UCSD-AML1 (cell line): ENCODE results near the gene ATF5.
"Not testable (repeated sequence)": the region's sequence is repeated elsewhere in the genome, so short reads cannot be mapped to it uniquely, and the experiment has no call there.

ENCODE experiments used
- DNase-seq: peaks from one replicate; lab custom pipeline; 2025; ENCODE audit not compliant: unreplicated experiment; lab: John Stamatoyannopoulos, UW

ATF5 gene

DNA sequence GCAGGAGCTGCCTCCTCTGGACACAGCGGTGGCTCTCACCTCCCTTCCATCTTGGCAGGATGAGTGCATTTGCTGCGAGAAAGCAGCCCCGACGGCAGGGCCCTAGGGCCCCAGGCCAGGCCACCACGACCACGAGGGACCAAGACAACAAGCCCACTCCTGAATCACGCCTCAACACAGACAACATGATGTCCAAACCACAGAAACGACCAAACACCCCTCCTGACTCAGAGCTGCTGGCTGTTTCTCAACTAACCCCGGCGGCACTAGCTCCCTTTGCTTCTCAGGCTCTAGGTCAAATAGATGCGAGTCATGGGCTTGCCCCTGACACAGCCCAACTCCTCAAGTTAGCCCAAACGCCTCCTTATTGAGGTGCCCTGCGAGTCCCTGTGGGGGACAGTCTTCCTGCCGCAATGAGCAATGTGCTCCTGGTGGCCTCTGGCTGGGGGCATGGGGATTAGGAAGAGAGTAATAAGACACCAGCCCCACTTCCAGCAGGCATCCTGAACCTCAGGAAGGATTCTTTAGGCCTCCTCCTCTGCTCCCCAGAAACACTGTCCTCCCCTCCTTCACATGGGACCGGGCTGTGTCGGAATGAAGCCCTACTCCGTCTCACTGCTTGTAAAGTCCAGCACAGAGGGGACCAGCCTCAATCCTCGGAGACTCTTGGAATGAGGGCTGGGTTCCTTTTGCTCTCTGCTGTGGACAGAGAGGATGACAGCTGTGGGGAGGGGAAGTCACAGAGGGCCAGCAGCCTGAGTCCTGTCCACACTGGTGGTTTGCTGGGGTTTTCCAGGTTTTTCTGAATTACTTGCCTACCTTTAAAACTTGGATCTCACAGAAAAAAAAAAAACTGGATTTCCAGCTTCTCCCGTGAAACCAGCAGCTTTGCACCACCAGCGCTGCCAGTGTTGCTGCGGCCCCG, 6.9 kb upstream of the ATF5 start:
- DNase-seq, result no peak

DNA sequence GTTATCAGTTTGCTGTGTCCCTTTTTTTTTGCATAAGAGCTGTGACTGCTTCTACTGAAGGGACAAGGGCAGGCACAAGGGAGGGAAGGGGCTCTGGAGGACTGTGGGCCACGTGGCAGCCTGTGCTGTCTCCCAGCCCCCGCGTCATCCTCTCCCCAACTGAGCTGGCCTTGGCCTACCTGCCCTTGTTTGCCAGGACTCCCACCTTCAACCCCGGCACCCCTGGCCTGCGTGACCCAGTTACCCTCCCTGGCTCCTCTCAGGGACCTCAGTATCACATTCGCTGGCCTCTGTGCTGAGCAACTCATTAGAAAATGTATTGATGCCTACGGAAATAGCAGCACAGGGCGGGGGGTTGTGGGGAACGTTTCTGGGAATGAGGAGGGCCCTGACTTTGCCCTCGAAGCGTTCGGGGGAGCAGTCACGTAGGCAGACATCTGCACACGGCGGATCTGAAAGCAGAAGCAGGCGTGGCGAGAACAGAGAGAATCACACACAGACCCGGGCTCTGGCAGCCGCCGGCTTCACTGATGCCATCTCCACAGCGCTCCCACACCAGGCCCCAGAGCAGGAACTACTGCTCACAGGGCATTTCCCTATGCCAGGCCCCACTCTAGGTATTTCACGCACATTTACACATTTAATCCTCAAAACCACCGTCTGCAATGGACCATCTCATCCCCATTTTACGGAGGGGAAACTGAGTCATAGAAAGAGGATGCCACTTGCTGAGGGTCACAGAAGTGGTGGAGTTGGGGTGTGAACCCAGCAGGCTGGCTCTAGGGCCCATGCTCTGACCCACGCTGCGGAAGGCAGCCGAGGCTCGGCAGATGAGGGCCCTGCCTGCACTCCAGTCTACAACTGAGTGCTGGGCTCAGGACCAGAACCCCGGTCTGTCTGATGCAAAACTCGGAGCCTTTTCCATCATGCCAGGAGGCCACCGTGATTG, 5.7 kb upstream of the ATF5 start:
- DNase-seq, result no peak

DNA sequence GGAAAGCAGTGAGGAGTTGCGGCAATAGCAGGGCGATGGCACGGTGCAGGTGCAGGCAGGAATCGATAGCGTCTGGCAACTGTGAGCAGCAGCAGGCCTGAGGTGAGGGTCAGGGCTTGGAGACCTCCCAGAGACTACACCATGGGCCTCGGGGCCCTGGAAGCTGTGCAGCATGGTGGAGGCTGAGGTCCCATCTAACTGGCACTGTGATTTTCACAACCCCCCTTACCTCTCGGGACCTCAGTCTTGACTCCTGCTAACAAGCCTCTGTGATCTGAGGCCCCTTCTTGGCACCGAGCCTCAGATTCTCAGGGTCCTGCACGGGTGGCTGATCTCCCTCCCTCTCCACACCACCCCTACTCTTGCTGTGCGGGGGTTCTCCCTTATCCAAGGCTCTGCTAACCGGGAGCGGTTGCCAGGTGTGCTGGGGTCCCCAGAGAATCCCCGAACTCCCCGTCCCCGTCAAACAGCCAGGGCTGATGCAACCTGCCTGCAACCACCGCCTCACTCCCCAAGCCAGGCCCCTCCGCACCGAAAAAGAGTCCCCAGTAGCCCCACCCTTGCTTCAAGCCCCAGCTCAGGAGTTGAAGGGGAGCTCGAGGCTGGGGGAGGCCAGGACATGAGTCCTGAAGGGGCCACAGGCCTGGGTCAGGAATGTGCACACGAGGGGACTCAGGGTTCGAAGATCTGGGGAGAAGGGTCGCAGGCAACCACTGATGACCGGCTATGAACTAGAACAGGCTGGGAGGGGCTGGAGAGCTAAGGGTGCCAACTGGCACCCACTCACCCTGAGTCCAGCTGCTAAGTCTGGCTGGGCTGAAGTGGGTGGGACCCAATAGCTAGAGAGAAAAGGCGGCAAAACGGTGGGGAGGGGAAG, 4.8 kb upstream of the ATF5 start:
- no peak for DNase-seq

DNA sequence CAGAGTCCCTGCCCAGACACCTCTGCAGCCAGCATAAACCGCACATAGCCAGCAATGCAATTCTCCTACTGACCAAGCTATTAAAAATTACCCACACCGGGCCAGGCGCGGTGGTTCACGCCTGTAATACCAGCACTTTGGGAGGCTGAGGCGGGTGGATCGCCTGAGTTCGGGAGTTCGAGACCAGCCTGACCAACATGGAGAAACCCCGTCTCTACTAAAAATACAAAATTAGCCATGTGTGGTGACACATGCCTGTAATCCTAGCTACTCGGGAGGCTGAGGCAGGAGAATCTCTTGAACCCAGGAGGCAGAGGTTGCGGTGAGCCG, 4.2 kb upstream of the ATF5 start:
- not testable (repeated sequence) for DNase-seq

DNA sequence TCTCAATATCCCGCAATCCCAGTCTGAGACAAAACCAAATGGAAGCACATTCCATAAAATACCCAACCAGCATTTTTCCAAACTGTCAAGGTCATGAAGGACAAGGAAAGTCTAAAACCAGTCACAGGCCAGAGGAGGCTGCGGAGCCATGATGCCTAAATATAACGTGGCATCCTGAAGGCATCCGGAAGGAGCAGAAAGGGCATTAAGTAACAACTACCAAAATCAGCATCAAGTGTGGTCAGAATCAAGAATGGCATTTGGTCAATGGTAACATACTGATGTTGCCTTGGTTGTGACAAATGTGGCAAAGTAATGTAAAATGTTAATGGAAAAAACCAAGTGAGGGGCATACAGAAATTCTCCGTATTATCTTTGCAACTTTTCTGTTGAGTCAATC, 3.5 kb upstream of the ATF5 start:
- no peak for DNase-seq

DNA sequence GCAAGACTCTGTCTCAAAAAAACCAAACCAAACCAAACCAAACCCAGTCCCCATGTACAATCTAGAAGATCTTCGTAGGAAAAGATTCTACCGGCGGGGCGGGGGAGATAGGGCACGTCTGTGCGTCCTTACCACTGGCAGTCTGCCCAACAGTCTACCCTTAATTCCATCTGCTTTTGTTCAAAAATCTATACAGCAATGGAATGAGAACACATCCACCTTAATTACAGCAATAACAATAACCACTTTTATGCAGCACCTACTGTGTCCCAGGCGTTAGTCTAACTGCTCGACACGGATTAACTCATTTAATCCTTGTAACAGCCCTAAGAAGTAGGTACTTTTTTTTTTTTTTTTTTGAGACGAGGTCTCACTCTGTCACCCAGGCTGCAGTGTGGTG, 2.5 kb upstream of the ATF5 start:
- no peak for DNase-seq

DNA sequence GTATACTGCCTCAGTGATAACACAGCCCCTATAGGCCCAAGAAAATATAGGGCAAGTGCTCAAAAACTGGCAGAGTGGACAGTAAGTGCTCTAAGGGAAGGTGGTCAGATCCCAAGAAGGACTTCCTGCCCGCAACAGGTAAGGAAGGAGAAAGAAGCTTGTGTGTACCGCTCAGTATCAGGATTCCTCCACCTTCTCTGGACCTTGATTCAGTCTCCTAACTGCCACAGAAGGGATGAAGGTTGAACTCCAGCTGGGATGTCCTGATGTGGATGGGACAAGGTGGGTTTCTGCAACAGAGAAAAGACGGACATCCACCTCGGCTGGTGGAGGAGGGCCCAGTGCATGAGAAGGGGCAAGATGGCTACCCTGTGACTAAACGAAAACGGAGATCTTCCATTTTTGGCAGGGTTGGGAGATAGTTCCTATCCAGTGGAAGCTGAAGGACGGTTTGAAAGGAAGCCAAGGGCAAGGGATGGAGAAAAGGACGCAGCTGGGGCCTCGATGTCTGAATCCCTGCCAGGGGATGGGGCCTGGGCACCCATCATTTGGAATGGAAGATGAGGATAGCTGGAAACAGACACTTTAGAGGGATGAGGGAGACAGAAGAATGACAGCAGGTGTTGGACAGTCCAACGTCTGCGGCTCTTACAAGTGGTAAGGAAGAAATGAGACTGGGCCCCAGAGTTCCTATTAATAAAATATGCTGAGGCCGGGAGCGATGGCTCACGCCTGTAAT, 1.3 kb upstream of the ATF5 start:
- no peak for DNase-seq

DNA sequence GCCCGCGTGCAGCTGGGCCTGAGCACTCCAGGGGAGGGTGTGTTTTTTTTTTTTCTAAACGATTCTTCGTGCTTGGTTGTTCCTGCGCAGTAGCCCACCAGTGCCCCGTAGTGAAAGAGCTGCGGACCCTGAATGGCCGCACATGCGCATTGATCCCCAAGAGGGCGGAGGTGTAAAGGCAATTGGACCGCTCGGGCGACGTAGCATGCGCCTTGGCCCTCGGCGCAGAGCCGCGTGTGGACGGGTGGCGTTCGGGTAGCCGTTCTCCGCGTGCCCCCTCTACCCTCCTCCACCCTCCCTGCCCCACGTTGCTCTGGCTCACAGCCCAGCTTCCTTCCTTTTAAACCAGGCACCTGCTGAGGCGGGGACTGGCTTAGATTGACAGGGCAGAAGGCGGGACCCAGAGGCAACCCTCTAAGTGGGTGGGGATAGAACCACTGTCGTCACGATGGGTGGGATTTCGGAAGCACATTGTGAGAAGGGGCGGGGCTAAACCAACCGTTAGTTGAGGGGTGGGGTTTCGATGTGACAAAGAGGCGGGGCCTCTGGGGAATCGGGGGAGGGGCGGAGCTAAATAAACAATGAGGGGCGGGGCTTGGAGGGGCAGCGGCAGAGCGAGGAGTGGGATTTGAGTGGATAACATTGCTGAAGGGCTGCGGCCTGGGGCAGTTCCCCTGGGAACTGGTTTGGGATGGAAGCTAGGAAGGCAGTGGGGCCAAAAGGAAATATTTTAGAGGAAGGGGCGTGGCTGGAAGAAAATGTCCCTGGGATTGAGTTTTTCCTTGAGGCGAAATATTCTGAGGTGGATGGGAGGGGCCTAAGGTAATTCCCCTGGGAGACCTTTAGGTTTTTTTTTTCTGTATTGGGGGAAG, 842 bp downstream of the ATF5 start:
- DNase-seq, result peak; percentile 93

DNA sequence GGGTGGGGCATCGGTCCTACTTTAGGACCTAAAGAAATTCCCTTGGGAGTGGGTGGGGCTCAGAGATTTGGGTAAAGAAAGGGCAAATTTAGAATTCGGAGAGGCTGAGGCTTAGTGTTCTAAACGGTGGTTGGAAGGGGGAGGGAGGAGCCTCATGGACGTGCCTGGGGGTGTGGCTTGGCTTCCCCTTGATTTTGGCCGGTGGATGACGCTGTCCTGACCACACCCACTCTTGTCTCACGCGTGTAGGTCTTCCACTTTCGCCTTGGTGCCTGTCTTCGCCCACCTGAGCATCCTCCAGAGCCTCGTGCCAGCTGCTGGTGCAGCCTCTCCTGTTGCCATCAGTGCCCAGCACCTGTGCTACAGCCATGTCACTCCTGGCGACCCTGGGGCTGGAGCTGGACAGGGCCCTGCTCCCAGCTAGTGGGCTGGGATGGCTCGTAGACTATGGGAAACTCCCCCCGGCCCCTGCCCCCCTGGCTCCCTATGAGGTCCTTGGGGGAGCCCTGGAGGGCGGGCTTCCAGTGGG, 1.5 kb downstream of the ATF5 start:
- DNase-seq, result no peak

DNA sequence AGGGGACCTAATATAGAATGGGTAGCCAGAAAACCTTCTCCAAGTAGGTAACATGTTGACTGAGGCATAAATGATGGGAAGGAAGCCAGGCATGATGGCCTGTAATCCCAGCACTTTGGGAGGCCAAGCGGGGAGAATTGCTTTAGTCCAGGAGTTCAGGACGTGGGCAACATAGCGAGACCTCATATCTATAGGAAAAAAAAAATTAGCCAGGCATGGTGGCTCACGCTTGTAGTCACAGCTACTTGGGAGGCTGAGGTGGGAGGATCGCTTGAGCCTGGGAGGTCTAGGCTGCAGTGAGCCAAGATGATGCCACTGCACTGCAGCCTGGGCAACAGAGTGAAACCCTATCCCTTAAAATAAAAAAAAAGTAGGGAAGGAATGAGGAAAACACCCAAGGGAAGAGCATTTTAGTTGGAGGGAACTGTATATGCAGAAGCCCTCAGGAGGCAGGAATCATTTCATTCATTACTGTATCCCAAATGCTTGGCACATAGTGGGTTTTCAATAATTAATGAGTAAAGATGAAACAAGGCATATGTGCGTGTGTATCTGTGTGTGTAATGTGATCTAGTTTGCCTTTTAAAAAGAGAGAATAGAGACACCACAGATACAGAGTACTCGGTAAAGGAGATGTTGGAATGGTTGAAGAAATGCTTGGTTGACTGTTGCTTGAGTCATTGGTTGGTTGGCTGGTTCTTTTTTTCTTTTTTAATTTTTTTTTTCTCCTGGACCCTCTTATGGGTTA, 2.5 kb downstream of the ATF5 start:
- no peak for DNase-seq

DNA sequence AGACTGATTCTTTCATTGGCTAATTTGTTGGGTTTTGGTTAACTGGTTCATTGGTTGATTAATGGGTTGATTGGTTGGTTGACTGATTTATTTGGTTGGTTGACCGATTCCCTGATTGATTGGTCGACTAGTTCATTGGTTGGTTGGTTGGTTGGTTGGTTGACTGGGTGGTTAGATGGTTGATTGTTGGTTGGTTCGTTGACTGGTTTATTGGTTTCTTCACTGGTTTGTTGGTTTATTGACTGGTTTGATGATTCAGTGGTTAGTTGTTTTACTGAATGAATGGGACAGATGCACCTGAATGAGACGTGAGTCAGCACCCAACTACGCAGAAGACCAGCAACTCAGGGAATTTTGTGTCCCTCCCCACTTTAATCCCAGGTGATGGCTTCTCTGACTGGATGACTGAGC, 3.0 kb downstream of the ATF5 start:
- no peak for DNase-seq

DNA sequence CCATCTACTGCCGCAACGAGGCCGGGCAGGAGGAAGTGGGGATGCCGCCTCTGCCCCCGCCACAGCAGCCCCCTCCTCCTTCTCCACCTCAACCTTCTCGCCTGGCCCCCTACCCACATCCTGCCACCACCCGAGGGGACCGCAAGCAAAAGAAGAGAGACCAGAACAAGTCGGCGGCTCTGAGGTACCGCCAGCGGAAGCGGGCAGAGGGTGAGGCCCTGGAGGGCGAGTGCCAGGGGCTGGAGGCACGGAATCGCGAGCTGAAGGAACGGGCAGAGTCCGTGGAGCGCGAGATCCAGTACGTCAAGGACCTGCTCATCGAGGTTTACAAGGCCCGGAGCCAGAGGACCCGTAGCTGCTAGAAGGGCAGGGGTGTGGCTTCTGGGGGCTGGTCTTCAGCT, 3.7 kb downstream of the ATF5 start:
- no peak for DNase-seq

DNA sequence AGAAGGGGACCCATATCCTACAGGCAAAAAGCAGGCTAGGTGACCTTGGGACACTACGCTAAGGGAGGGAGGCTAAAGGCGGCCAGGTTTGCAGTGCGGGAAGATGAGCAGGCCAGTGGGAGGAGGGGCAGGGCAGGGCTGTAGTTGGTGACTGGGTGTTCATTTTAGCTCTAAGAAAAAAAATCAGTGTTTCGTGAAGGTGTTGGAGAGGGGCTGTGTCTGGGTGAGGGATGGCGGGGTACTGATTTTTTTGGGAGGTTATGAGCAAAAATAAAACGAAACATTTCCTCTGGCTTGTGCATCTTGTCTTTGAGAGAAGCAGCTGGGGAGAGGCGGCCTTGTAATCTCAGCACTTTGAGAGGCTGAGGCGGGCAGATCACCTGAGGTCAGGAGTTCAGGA, 4.6 kb downstream of the ATF5 start:
- no peak for DNase-seq

DNA sequence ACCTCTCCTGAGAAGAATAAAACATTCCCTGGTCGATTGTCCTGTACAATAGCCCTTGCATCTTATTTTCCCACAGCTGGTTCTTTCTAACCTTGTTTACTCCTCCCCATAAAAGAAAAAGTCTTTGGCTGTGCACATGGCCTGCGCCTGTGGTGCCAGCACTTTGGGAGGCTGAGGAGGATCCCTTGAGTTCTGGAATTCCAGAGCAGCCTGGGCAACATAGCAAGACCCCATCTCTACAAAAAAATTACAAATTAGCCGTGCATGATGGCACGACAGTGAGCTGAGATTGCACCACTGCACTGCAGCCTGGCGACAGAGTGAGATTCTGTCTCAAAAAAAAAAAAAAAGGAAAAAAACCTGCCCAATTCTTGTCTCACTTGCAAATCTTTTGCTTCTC, 7.5 kb downstream of the ATF5 start:
- DNase-seq, result no peak

DNA sequence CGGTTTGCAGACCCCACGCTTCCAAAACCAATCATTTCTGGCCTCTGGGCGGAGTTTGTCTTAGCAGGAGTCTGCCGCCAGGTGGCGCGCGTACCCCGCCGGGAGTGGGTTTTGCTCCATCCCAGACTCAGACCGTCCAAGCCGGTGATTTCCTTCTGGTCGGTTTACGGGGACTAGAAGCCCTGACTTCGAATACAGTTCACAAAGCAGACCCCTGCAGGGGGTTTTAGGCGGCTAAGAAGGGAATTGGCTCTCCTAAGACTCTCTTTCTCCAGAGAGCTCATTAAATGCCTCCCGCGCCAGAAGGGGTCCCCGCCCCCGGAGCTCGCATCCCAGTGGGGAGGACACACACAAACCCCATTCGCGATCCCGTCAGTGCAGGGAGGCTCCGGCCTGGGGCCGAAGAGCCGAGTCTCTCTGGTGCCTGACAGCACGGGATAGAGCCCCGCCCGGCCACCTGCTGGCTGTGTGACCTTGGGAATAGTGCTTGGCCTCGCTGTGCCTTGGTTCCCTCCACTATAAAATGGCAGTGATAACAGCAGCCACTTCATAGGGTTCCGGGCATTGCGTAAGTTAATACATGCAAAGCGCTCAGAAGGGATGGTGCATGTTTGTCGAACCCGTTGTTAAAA, 8.9 kb downstream of the ATF5 start:
- DNase-seq, result peak; percentile 78

DNA sequence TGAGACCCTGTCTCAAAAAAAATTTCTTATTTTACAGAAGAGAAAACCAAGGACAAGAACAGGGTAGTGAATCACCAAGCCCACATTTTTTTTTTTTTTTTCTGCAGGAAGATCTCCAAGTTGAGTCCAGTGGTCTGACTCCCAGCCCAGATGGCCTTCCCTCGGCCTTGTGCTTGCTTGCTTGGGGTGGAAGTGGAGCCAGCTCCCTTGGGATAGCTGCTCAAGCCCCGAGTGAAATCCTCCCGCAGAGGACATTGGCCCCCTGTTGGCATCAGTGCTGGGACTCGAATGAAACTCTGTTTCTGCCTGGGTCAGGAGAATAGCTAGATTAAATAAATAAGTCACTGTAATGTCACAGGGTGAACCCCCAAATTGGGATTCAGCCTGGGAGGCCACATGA, 9.7 kb downstream of the ATF5 start:
- no peak for DNase-seq

DNA sequence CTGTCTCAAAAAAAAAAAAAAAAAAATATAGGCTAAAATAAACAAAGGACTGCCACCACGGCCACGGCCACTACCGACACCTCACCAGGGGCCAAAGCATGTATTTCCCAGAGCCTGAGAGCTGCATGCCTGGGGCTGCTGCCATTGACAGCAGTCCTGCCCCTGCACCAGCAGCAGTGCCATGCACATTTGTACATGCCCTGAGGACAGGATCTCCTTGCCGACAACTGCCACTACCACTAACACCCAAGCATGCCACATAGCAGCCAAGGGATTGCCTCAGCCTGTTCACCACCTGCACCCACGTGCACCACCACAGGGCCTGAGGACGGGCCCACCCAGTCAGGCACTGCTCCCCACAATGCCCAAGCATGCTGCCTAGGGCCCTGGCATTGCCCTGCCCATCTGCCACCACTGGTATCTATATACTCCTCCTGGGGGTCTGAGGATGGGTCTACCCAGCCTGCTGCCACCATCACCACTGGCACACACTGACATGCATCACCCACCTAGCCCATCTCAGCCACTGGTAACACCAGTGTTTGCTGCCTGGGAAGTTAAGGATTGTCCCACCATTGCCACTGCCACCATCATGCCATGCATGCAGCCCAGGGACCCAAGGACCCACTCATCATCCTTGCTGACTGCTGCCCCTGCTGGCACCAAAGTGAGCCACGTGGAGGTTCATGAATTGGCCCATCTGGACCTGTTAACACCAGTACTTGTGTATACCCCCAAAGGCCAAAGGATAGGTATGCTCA, 10.9 kb downstream of the ATF5 start:
- peak; percentile 22 for DNase-seq

DNA sequence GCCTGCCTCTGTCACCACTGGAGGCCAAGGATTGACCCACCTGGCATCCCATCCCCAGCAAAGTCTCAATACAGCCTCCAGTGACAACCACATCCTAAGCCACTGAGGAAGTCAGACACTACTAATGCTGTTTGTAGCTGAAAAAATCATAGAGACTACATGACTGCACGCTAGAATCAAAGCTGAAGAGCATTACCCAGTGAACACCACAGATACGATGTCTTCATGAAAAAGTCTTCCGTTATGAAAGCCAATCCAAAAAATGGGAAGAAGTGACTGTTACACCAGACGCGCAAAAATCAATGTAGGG, 11.4 kb downstream of the ATF5 start:
- no peak for DNase-seq
